ENCODE measurements around the gene TRIM68.

Gene TRIM68, protein sequence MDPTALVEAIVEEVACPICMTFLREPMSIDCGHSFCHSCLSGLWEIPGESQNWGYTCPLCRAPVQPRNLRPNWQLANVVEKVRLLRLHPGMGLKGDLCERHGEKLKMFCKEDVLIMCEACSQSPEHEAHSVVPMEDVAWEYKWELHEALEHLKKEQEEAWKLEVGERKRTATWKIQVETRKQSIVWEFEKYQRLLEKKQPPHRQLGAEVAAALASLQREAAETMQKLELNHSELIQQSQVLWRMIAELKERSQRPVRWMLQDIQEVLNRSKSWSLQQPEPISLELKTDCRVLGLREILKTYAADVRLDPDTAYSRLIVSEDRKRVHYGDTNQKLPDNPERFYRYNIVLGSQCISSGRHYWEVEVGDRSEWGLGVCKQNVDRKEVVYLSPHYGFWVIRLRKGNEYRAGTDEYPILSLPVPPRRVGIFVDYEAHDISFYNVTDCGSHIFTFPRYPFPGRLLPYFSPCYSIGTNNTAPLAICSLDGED

DNA sequence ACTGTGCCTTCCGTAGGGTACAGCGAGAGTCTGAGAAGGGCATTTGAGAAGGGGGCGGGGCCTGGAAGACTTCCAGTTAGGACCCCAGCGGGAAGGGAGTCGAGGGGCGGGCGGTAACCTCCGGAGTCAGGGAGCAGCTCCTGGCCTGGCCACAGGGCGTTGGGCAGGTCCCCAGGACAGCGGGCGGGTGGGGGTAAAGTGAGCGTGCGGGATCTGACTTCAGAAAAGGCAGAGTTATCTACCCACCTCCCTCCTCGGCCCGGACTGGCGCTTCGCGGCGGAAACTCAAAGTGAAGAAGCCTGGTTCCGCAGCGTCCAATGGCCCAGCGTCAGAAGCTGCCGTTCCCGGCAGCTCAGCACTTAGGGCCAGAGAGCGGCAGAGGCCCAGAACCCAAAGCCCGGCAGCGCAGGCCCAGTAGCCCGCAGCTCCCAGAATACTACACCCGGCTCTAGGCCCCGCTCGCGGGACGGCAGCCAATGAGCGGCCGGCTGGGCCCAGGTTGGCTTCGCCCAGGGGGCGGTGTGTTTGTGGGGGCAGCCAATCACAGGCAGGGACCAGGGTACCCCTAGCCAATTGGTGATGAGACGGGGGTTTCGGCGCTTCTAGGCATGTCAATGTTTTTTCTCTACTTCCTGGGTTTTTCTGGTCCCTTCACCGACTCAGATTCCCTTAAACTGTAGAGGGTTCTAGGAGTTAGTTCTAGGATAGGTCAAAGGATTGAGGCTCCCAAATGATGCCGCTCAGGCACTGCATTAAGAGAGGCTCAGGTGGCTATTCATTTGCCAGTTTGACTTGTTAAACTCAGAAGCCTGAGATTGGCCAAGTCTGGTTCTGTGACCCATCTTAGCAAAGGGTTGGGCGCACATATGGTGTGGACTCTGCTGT, at the start of gene TRIM68:
TRIM68 (minus strand) TSS at position 451 of the 886 bp plus-strand sequence. CDS start 2,727 bp downstream, outside the sequence.
- DNase-seq = peak; percentile 95

DNA sequence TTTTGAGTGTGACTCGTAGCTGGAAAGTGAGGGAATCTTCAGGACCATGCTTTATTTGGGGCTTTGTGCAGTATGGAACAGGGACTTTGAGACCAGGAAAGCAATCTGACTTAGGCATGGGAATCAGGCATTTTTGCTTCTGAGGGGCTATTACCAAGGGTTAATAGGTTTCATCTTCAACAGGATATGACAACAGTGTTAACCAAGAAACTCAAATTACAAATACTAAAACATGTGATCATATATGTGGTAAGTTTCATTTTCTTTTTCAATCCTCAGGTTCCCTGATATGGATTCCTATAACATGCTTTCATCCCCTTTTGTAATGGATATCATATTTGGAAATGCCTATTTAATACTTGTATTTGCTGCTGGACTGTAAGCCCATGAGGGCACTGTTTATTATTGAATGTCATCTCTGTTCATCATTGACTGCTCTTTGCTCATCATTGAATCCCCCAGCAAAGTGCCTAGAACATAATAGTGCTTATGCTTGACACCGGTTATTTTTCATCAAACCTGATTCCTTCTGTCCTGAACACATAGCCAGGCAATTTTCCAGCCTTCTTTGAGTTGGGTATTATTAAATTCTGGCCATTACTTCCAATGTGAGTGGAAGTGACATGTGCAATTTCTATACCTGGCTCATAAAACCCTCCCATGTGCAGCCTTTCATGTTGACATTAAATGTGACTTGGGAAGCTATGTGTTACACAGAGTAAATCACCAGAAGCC, 46.8 kb upstream of the TRIM68 start:
- no peak for DNase-seq

- no peak for DNase-seq
These were observed 39.7 kb upstream of the TRIM68 start for GRCh38 chr11:4647766-4648165.

GRCh38 chr11:4645974-4646373, 37.9 kb upstream of the TRIM68 start:
- no peak for DNase-seq

- DNase-seq = no peak
These were observed 36.2 kb upstream of the TRIM68 start for GRCh38 chr11:4644233-4644632.

GRCh38 chr11:4643682-4644081, 35.7 kb upstream of the TRIM68 start, which contains the start of gene OR51E1:
Gene OR51E1, plus strand, starts transcription at chr11:4643982. Its CDS starts 8,545 bp downstream, at chr11:4652527.
- no peak for DNase-seq

GRCh38 chr11:4643076-4643475, 35.0 kb upstream of the TRIM68 start:
- no peak for DNase-seq

GRCh38 chr11:4642043-4642442, 34.0 kb upstream of the TRIM68 start:
- no peak for DNase-seq

DNA sequence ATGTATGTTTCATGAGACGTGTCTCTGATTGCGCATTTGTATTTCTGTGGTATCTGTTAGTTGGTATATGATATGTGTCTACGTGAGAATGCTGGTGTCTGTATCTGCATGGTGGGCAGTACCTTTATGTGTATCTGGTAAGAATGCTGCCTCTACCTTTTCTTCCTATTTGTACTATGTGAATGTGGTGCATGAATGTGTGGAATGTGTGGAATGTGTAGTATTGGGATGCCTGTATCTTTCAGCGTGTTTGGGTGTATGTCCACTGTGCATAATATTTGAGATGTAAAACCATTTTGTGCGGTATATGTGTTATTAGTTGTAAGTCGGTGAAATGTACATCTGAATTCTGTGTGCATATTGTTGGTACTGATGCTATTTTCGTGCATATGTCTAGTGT, 33.5 kb upstream of the TRIM68 start:
- DNase-seq = no peak

GRCh38 chr11:4639931-4640330, 31.9 kb upstream of the TRIM68 start:
- no peak for DNase-seq

- DNase-seq = no peak
These were observed 29.6 kb upstream of the TRIM68 start for GRCh38 chr11:4637662-4638047.

DNA sequence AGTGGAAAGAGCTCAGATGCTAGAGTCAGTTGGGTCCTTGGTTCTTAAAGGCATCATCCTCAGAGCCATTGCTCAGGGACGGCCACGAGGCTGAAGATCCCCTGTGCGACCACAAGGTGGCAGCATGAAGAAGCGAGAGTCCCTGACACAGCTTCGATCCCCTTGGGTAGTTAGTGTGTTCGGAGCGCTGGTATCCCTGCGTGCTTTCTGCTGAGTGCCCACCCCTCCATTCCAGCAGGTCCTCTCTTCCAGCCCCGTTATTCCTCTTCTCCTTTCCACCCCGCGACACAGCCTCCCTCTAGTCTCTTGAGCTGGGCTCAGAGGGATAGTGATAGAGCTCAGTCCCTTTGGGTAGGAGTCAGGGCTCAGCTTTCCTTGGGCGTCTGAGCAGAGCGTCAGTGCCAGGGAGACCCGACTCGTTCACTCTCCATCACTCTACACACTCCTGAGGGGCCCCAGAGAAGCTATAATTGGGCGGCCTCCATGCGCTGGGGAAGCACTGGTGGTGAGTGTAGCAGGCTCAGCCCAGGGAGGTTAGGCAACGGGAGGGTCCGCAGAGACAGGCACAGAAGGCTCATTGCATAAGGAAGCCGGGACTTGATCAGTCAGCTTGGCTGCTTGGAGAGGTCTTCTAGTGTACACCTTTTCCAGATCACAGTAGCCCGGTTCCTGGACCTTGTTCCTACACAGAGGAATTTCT, 29.1 kb upstream of the TRIM68 start, which contains the start of gene OR51D1:
OR51D1 (plus strand) TSS at position 516 of the 700 bp plus-strand sequence. CDS start 2,314 bp downstream, outside the sequence.
- DNase-seq = peak; percentile 53 to 58

- DNase-seq = no peak
These were observed 28.1 kb upstream of the TRIM68 start for GRCh38 chr11:4636136-4636535.

GRCh38 chr11:4626207-4627099, 18.4 kb upstream of the TRIM68 start:
- peak; percentile 6 to 35 for DNase-seq

DNA sequence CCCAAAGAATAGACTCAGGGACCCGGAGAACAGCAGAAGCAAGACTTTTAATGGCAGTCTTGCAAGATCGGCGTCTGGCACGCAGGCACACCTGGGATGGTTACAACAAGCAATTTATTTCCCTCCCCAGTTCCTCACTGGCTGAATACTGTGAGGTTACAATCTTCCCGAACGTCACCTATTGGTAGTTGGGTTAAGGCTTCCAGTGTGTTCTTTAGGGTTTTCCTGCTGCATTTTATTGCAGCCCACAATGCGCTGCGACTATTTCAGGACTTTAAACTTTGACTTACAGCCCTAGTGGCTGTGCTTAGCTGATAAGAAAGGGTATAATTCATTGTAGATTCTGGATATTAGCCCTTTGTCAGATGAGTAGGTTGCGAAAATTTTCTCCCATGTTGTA, 11.5 kb upstream of the TRIM68 start:
- no peak for DNase-seq

DNA sequence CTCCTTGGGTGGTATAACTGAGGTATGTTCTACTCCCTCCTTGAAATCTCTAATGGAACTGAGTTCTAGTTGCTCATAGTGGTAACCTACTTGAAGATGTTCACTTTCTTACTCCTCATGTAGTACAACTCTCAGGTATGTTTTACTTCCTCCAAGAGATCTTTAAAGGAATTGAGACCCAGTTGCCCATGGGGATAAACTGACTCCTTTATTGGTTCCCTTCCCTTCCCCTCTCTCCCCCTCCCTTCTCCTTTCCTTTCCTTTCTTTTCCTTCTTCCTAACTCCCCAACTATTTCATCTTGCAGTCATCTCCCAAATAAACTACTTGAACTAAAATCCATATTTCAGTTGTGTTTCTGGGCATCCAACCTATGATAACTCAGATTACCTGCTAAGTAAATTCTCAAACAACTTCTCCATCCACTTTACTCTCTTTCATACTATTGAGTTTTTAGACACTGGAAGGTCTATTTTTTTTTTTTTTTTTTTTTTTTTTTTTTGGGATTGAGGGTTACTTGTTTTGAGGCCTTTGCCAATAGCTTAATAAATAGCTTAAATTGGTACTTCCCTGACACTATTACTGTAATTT, 7.9 kb upstream of the TRIM68 start:
- no peak for DNase-seq

GRCh38 chr11:4611986-4612385, 4.0 kb upstream of the TRIM68 start:
- DNase-seq = no peak

DNA sequence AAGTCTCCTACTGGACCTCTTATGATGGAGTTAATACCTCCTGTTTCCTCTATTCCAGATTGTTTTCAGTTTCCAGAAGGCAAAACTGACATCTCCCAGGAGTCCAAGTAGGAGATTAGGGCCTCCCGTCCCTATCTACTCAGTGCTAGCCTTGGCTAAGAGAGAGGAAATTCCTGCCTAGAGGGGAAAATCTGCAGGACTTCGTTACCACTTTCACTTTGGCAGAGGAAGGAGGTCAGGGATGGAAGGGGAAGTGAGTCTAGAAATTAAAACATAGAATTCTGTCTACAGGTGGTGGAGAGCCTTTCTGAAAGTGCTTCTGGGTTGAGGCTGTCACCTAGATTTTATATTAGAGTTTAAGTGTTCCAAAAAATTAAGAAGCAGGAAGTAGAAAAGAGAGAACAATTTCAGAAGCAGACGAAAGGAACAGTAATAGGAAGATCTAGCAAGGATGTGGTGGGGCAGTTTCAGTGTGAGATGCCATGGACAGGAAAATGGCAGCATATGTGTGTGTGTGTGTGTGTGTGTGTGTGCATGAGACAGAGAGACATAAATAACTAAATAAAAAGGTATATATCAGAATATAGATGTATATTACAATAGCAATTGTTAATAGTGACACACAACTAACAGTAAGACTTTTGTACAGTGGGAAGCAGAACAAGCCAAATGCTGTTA, 2.4 kb upstream of the TRIM68 start:
- peak in 1 of 2 donors; percentile 36 for DNase-seq

GRCh38 chr11:4607096-4607495, 935 bp downstream of the TRIM68 start:
- DNase-seq = no peak
